Breast epithelium (tissue), 3 donors: Measurements from ENCODE around the gene BCAS3.

Experiments used
- CTCF ChIP-seq, 3 donors: fragments of 450-650 bp; IDR thresholded peaks; one replicate each; pipeline ENCODE4 v1.5.1; 2016 to 2017; ENCODE audit warnings: antibody characterized with exemption in 3 of 3, mild to moderate bottlenecking in 3 of 3, moderate library complexity in 3 of 3
- POLR2AphosphoS5 ChIP-seq, 3 donors: sonication (generic); formaldehyde crosslinking; IDR thresholded peaks; one replicate each; pipeline ENCODE4 v1.6.1; 2017; ENCODE audit warnings: antibody characterized with exemption in 3 of 3

GRCh38 chr17:61402073-61402541 lies 724.5 kb downstream of the BCAS3 start:
- TF ChIP-seq CTCF (IDR thresholded peaks at IDR 0.05) (no peak), POLR2AphosphoS5 (IDR thresholded peaks at IDR 0.05) (no peak)
